Measurements from ENCODE around the gene NOL7. TPM values are rescaled to one million over a fixed set of nuclear protein-coding genes. Genes with fewer than 3 reads are reported as not detected.

Gene NOL7
- total and polyA plus RNA-seq, 9 of the 15 experiments (the other 6 are each of a cell fraction or from before 2014, with no cell fraction given): 19.4 to 235 (median 157) TPM

DNA sequence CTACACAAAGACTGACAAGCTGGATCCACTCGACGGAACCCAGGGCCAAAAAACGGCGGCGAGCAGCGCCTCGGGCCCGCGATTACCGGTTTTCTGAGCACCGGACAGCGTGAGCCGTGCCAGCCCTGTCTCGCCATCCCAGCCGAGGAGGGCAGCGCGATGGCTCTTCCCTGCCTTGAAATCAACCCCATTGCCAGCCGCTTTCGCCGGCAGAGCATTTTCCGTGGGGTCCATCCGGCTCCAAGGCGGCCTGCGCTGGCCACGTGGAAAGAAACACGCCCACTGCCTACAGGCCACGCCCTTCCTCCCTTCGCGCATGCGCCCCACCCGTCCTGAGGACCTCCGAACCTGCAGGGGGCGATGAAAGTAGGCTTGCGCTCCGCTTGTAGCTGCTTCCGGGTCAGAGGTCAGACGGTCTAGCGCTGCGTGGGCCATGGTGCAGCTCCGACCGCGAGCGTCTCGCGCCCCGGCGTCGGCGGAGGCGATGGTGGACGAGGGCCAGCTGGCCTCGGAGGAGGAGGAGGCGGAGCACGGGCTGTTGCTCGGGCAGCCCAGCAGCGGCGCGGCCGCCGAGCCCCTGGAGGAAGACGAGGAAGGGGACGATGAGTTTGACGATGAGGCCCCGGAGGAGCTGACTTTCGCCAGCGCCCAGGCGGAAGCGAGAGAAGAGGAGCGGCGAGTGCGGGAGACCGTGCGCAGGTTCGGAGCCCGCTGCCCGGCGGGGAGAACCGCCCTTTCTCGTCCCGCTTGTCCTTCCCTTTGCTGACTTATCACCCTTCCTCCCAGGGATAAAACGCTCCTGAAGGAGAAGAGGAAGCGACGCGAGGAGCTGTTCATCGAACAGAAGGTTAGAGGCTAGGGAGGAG lies at the start of gene NOL7 (continued):
- TF ChIP-seq ZNF766 (CRISPR knock-in tag; conservative IDR thresholded peaks at IDR 0.05) (peak; percentile 80; the same call in 1 of the 2 replicates), KDM4B (IDR thresholded peaks at IDR 0.05; ENCODE audit: borderline replicate concordance in 2 of 2, low read depth in 1 of 2) (peak in 1 of 2 experiments; percentile 94; a peak in 1 of 4 replicates), YY1 (IDR thresholded peaks at IDR 0.05; ENCODE audit: borderline replicate concordance in 1 of 3, control insufficient read depth in 1 of 3, extremely low read depth in 1 of 3, insufficient read depth in 3 of 3, insufficient read length in 1 of 3, insufficient replicate concordance in 2 of 3, low read depth in 1 of 3, low read length in 2 of 3) (peak; percentile 34 to 85 (median 81)), MECOM (CRISPR knock-in tag; IDR thresholded peaks at IDR 0.05) (no peak), TRIM24 (IDR thresholded peaks at IDR 0.05) (peak in 1 of 2 experiments; percentile 60; a peak in 1 of 4 replicates), PHB2 (IDR thresholded peaks at IDR 0.05; ENCODE audit: low read depth) (no peak), MYC (IDR thresholded peaks at IDR 0.05; ENCODE audit: low read depth, low read length) (peak; percentile 100), MYC (CRISPR knock-in tag; IDR thresholded peaks at IDR 0.05; ENCODE audit: borderline replicate concordance, low read depth) (peak; percentile 99), ZNF79 (CRISPR knock-in tag; IDR thresholded peaks at IDR 0.05; ENCODE audit: low read depth) (no peak), RBM34 (IDR thresholded peaks at IDR 0.05; ENCODE audit: borderline replicate concordance, insufficient read depth, low read length) (no peak), ZFX (CRISPR knock-in tag; IDR thresholded peaks at IDR 0.05) (peak; percentile 99), GATA2 (CRISPR knock-in tag; IDR thresholded peaks at IDR 0.05) (no peak), POLR2H (tag; IDR thresholded peaks at IDR 0.05; ENCODE audit: low read depth) (peak; percentile 81), ZFPM2 (CRISPR knock-in tag; IDR thresholded peaks at IDR 0.05) (0 out of 2 replicates have a peak, but pooled peaks have one; percentile 24), POLR3A (IDR thresholded peaks at IDR 0.05; ENCODE audit: borderline replicate concordance, extremely low read depth, insufficient read depth, insufficient read length) (no peak), CBX8 (IDR thresholded peaks at IDR 0.05; ENCODE audit: borderline replicate concordance, extremely low read depth, low read depth, low read length, poor library complexity, severe bottlenecking) (no peak), GABPA (tag; conservative IDR thresholded peaks at IDR 0.05; ENCODE audit: low read depth) (peak; percentile 99), NEUROD1 (IDR thresholded peaks at IDR 0.05; ENCODE audit: borderline replicate concordance, low read depth, low read length, partially characterized antibody) (peak; percentile 89)
- TF ChIP-seq, protein P1, sequence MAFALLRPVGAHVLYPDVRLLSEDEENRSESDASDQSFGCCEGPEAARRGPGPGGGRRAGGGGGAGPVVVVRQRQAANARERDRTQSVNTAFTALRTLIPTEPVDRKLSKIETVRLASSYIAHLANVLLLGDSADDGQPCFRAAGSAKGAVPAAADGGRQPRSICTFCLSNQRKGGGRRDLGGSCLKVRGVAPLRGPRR (CRISPR knock-in tag; IDR thresholded peaks at IDR 0.05): no peak
- TF ChIP-seq, protein P2, sequence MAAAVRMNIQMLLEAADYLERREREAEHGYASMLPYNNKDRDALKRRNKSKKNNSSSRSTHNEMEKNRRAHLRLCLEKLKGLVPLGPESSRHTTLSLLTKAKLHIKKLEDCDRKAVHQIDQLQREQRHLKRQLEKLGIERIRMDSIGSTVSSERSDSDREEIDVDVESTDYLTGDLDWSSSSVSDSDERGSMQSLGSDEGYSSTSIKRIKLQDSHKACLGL (CRISPR knock-in tag; IDR thresholded peaks at IDR 0.05; ENCODE audit: borderline replicate concordance, poor library complexity, severe bottlenecking): peak; percentile 97
- TF ChIP-seq, protein P3, sequence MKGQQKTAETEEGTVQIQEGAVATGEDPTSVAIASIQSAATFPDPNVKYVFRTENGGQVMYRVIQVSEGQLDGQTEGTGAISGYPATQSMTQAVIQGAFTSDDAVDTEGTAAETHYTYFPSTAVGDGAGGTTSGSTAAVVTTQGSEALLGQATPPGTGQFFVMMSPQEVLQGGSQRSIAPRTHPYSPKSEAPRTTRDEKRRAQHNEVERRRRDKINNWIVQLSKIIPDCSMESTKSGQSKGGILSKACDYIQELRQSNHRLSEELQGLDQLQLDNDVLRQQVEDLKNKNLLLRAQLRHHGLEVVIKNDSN (CRISPR knock-in tag; IDR thresholded peaks at IDR 0.05): peak; percentile 93
- TF ChIP-seq, protein P4, sequence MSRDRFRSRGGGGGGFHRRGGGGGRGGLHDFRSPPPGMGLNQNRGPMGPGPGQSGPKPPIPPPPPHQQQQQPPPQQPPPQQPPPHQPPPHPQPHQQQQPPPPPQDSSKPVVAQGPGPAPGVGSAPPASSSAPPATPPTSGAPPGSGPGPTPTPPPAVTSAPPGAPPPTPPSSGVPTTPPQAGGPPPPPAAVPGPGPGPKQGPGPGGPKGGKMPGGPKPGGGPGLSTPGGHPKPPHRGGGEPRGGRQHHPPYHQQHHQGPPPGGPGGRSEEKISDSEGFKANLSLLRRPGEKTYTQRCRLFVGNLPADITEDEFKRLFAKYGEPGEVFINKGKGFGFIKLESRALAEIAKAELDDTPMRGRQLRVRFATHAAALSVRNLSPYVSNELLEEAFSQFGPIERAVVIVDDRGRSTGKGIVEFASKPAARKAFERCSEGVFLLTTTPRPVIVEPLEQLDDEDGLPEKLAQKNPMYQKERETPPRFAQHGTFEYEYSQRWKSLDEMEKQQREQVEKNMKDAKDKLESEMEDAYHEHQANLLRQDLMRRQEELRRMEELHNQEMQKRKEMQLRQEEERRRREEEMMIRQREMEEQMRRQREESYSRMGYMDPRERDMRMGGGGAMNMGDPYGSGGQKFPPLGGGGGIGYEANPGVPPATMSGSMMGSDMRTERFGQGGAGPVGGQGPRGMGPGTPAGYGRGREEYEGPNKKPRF (IDR thresholded peaks at IDR 0.05; ENCODE audit: low read depth, low read length): no peak
